GM12872 (cell line): ENCODE data around the gene CNOT4.
A peak's percentile ranks its signal among the peaks of the same experiment; 100 is the strongest.

Source experiments
- TF ChIP-seq, protein P1 (sequence below): IDR thresholded peaks from 3 replicates; pipeline ENCODE4 v1.5.1; 2011; ENCODE audit warnings: low read depth, mild to moderate bottlenecking, low read length, moderate library complexity; ENCODE audit not compliant: insufficient read depth

CNOT4 gene

DNA sequence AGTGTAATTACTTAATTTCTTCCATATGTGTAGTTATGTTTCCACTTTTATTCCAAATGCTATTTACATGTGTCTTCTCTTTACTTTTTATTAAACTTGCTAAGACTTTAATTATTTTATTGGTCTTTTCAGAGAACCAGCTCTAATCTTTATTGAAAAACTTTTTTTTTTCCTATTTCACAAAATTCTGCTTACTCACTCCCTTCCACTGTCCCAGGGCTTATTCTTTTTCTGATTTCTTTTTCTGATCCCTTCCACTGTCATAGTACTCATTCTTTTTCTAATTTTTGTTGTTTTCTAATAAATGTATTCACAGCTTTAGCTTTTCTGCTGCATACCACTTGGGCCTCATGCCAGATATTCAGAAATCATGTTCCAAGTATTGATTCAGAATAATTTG lies 82.7 kb downstream of the CNOT4 start:
- TF ChIP-seq, protein P1, sequence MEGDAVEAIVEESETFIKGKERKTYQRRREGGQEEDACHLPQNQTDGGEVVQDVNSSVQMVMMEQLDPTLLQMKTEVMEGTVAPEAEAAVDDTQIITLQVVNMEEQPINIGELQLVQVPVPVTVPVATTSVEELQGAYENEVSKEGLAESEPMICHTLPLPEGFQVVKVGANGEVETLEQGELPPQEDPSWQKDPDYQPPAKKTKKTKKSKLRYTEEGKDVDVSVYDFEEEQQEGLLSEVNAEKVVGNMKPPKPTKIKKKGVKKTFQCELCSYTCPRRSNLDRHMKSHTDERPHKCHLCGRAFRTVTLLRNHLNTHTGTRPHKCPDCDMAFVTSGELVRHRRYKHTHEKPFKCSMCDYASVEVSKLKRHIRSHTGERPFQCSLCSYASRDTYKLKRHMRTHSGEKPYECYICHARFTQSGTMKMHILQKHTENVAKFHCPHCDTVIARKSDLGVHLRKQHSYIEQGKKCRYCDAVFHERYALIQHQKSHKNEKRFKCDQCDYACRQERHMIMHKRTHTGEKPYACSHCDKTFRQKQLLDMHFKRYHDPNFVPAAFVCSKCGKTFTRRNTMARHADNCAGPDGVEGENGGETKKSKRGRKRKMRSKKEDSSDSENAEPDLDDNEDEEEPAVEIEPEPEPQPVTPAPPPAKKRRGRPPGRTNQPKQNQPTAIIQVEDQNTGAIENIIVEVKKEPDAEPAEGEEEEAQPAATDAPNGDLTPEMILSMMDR, result no peak

GRCh38 chr7:135425036-135425435 lies 84.9 kb downstream of the CNOT4 start:
- TF ChIP-seq, protein P1, result no peak

DNA sequence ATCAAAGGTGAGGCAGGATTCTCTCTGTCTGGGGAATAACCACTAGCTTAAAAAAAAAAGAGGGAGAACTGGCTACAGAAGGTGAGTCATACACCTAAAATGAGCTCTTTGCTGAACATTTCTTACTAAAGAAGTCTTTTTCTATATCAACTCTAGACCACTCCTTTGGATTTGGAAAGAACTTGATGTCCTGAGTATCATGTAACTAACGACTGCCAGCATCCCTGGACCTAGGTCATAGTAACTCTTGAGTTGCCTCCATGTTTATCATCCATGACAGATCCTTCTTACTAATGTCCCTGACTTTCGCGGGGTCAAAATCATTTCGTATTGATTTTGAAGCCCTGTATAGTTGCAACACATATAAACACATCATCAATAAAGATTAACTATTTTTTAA lies 89.1 kb downstream of the CNOT4 start:
- TF ChIP-seq, protein P1, result no peak

DNA sequence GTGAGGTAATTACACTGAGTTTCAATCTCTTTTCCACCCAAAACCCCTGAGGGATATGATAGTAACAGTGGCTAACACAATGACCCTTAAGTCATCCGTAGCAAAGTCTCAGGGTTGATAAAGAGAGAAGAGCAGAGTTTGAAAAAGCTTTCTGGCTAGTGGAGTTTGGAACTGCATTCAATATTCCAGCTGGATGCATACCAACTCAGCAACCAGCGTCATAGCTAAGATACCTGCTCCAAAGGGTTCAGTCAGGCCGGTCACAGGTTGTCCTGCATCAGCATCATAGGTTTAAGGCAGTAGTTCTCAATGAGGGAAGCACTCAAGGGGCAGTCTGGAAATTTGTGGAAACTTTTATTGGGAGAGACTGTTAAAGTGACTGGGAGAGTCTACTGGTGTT lies 93.5 kb downstream of the CNOT4 start:
- TF ChIP-seq, protein P1, result no peak

- TF ChIP-seq, protein P1, result peak; percentile 64
These were observed 95.0 kb downstream of the CNOT4 start for GRCh38 chr7:135414850-135415439.

DNA sequence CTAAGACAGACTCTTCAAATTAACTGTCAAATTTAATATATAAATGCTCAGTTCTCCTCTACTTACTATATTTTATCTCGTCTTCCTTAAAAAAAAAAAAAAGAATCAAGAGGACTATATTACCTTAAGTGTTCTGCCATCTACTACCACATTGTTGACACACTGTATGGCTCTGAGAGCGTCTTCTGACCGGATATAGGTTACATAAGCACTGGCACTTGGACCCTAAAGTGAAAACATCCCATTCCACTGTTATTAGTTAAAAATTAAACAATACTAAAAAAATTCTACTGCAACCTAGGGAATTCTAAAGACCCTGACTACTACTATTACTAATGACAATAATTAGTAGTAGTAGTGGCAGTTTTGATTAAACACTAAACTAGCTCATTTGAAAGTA lies 95.7 kb downstream of the CNOT4 start:
- TF ChIP-seq, protein P1, result no peak

DNA sequence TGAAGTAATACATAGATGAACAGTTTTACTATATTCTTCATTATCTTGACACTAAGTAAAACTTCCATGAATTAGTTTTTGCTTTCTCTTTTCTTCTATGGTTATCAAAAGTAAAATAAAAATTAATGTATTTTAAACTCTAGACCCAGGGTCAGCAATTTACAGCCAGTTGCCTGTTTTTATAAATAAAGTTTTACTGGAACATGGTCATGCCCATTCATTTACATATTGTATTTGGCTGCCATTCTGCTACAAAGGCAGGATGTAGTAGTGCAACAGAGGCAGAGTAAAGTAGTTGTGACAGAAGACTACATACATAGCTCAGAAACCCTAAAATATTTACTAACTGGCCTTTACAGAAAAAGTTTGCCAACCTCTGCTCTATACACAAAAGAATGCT lies 98.8 kb downstream of the CNOT4 start:
- TF ChIP-seq, protein P1, result no peak
